HG02763 (cell line): ENCODE measurements around the gene RNF135.
"Not testable (repeated sequence)": the region's sequence is repeated elsewhere in the genome, so short reads cannot be mapped to it uniquely, and the experiment has no call there.

ENCODE experiments used
- ATAC-seq: cut with Tn5 transposase; IDR thresholded peaks from one replicate; pipeline ENCODE4 v1.9.1; 2021; ENCODE audit warnings: mild to moderate bottlenecking, moderate library complexity; ENCODE audit not compliant: unreplicated experiment

RNF135 gene

DNA sequence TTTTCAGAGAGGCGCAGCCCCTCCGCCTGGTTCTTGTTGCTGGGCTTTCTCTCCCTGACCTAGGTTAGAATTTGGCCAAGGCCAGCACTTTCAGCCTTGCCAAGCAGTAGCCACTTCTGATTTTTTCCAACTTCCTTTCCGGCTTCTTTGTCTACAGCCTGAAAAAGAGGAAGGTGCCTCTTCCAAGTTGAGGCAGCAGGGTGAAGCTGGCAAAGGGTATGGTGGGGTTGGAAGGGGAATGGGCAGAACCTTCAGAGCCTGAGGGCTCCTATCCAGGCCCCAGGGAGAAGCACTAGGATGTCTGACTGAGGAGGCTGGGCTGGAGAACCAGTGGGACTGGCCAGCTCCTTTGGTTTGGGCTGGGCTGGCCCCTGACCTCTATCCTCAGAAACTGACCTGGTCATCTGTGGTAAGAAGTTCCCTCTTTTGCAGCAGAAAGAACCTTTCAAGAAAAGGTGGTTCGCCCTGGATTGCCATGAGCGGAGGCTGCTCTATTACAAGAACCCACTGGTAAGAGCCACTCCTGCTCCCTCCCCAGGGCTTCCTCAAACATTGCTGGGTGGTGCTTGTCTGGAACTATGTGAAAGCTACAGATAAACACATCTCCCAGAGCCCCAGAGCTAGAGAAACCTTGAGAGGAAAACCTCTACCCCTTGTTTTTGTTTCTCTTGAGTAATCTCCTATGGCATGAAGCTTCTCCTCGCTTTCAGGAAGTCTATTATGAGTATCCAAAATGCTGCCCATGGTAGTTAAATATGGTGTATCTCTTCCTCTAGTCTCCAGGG, 16.6 kb upstream of the RNF135 start:
- no peak for ATAC-seq

GRCh38 chr17:30956764-30957374, 14.0 kb upstream of the RNF135 start:
- no peak for ATAC-seq

- no peak for ATAC-seq
Measured at GRCh38 chr17:30957741-30958140, 13.1 kb upstream of the RNF135 start.

DNA sequence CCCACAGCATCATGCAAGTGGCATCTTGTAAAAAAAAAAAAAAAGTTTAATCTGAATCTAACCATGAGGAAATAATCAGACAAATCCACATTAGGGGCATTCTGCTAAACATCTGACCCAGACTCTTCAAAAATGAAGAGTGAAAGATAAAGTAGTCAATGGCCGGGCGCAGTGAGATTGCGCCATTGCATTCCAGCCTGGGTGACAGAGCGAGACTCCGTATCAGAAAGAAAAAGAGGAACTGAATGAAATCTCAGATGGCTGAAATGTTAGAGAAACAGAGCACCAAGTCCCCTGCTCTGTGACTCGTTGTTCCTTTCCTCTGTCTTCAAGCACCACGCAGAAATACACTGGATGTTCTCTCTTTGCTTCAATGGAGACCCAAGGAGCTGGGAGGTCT, 12.7 kb upstream of the RNF135 start:
- ATAC-seq = no peak

GRCh38 chr17:30961209-30962188, 9.3 kb upstream of the RNF135 start:
- ATAC-seq = no peak

GRCh38 chr17:30964312-30964711, 6.5 kb upstream of the RNF135 start:
- not testable (repeated sequence) for ATAC-seq

DNA sequence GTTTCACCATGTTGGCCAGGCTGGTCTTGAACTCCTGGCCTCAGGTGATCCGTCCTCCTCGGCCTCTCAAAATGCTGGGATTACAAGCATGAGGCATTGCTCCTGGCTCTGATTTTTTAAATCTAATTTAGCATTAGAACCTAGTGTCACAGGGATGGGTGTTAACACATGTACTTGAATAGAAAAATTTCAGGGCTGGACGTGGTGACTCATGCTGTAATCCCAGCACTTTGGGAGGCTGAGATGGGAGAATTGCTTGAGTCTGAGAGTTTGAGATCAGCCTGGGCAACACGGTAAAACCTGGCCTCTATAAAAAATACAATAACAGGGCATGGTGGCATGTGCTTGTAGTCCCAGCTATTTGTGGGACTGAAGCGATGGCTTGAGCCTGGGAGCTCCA, 6.0 kb upstream of the RNF135 start:
- ATAC-seq = no peak

DNA sequence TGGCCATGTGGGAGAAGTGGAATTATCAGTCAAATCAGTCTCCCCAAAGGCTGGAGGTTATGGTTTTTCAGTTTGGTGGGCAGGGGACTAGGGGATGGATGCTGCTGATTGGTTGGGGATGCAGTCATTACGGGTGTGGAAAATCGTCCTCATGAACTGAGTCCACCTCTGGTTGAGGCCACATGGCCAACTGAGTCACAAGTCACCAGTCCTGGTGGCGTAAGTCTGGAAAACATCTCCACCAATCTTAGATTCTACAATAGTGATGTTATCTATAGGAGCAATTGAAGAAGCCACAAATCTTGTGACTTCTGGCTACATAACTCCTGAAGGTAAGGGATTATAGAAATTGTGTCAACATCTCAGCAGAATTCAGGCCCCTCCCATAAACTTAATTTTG, 5.2 kb upstream of the RNF135 start:
- no peak for ATAC-seq

GRCh38 chr17:30967911-30968310, 2.9 kb upstream of the RNF135 start:
- not testable (repeated sequence) for ATAC-seq

- no peak for ATAC-seq
Measured at GRCh38 chr17:30969989-30970830, 629 bp upstream of the RNF135 start.

- ATAC-seq = no peak
Measured at GRCh38 chr17:30975042-30975820, 4.4 kb downstream of the RNF135 start.

DNA sequence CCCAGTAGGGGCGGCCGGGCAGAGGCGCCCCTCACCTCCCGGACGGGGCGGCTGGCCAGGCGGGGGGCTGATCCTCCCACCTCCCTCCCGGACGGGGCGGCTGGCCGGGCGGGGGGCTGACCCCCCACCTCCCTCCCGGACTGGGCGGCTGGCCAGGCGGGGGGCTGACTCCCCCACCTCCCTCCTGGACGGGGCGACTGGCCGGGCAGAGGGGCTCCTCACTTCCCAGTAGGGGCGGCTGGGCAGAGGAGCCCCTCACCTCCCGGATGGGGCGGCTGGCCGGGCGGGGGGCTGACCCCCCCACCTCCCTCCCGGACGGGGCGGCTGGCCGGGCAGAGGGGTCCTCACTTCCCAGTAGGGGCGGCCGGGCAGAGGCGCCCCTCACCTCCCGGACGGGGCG, 9.1 kb downstream of the RNF135 start:
- not testable (repeated sequence) for ATAC-seq

DNA sequence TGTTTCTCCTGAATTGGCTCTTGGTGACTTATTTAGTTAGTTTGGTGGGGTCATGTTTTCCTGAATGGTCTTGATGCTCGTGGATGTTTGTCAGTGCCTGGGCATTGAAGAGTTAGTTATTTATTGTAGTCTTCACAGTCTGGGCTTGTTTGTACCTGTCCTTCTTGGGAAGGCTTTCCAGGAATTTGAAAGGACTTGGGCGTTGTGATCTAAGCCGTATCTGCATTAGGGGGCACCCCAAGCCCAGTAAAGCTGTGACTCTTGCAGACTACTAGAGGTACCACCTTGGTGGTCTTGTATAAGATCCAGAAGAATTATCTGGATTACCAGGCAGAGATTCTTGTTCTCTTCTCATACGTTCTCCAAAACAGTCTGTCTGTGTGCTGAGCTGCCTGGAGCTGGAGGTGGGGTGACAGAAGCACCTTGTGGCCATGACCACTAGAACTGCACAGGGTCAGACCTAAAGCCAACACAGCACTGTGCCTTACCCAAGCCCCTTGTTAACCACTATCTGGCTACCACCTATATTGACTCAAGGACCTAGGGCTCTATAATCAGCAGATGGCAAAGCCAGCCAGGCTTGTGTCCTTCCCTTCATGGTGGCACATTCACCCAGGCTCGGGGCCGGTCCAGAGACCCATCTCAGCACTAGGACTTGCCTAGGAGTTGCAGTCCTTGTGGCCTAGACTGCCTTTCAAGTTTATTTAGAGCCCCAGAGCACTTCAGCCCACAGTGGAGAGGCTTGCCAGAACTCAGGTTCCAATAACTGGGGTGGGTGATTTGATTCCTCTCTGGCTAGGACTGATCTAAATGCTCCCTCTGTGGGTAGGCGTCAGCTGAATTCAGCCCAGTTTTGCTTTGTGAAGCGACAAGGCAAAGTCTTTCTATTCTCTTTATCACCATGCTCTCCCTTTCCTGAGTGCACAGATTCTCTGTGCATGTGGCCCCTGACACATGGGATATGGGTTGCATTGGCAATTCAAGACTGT, 11.0 kb downstream of the RNF135 start:
- no peak for ATAC-seq

- no peak for ATAC-seq
Measured at GRCh38 chr17:30982855-30983254, 12.0 kb downstream of the RNF135 start.

GRCh38 chr17:30990458-30990857, 19.6 kb downstream of the RNF135 start:
- ATAC-seq = no peak

DNA sequence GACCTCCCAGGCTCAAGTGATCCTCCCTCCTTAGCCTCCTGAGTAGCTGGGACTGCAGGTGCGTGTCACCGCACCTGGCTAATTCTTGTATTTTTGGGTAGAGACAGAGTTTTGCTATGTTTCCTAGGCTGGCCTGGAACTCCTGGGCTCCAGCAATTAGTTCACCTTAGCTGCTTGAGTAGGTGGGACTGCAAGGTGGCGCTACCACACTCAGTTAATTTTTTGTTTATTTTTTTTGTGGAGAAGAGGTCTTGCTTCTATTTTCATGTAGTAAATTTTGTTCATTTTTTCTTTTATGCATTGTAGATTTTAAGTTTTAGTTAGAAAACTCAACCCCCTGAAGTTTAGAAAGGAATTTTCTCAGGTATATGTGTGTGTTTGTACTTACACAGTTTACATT, 21.7 kb downstream of the RNF135 start:
- no peak for ATAC-seq

- ATAC-seq = no peak
Measured at GRCh38 chr17:30995347-30995746, 24.5 kb downstream of the RNF135 start.

GRCh38 chr17:30996486-30996885, 25.6 kb downstream of the RNF135 start:
- ATAC-seq = no peak

DNA sequence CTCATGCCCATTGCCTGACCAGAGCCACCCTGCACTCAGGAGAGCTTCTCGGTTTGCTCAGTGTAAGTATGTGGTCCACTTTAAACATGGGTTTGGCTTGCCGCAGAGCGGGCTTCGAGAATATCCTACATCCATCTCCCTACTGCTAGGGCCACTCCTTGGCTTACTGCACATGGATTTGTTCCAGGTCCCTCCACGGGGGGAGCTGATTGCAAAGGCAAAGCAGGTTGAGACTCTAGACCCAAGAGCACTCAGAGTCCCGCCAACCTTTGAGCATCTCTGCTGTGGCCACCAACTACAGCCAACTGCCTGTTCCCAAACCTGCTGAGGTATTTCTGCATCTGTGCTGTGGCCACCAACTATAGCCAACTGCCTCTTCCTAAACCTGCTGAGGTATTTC, 26.4 kb downstream of the RNF135 start:
- ATAC-seq = no peak
